Measurements from ENCODE around the gene DHRS7B.

GRCh38 chr17:21090902-21091618 is 35.7 kb upstream of the DHRS7B start:
- TF ChIP-seq FOXK2 (IDR thresholded peaks at IDR 0.05) (no peak), SUZ12 (IDR thresholded peaks at IDR 0.05) (no peak), PKNOX1 (IDR thresholded peaks at IDR 0.05) (no peak), HDGF (IDR thresholded peaks at IDR 0.05; ENCODE audit: borderline replicate concordance) (no peak), FOXM1 (IDR thresholded peaks at IDR 0.05; ENCODE audit: borderline replicate concordance) (no peak), ZNF384 (IDR thresholded peaks at IDR 0.05) (no peak), NFRKB (IDR thresholded peaks at IDR 0.05) (no peak), SP1 (IDR thresholded peaks at IDR 0.05) (no peak), BHLHE40 (IDR thresholded peaks at IDR 0.05; ENCODE audit: borderline replicate concordance) (no peak), ARNT (IDR thresholded peaks at IDR 0.05) (no peak)

Measured in HEK293T (cell line).